ENCODE results near the gene ZBTB45. TPM values are rescaled to one million over a fixed set of nuclear protein-coding genes. Genes with fewer than 3 reads are reported as not detected.
"Not testable (repeated sequence)": the region's sequence is repeated elsewhere in the genome, so short reads cannot be mapped to it uniquely, and the experiment has no call there.

Gene ZBTB45
- total and polyA plus RNA-seq, 4 donors = 3.8 to 22.4 (median 12.7) TPM

DNA sequence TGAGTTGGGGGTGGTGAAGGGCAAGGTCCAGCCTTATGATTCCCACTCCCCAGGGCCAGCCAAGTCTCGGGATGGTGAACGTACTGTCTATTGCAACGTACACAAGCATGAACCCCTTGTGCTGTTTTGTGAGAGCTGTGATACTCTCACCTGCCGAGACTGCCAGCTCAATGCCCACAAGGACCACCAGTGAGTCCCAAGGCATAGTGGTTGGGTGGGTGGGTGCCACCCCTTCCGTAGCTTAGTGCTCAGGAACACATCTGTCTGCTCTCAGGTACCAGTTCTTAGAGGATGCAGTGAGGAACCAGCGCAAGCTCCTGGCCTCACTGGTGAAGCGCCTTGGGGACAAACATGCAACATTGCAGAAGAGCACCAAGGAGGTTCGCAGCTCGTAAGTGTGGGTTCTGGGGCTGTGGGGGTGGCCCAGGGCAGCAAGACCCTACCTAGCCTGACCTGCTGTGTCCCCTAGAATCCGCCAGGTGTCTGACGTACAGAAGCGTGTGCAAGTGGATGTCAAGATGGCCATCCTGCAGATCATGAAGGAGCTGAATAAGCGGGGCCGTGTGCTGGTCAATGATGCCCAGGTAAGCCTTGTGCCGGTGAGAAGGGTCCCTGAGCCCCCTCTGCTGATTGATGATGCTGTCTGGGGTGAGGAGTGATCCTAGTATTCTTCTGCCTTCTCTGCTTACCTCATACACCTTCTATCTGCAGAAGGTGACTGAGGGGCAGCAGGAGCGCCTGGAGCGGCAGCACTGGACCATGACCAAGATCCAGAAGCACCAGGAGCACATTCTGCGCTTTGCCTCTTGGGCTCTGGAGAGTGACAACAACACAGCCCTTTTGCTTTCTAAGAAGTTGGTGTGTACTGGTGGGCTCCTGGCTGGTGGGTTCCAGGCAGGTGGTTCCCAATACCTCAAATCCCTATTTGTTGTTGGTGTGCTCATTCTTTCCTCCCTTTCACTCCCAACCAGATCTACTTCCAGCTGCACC, 28.0 kb upstream of the ZBTB45 start:
- Histone ChIP-seq H3K9me3 (ENCODE audit: control insufficient read depth, insufficient read depth, low read length) (no peaks in the 10 kb centered on the region), H3K4me3 (ENCODE audit: low read depth, low read length) (no peak overlapping the region), H3K4me1 (ENCODE audit: control insufficient read depth, insufficient read depth, low read length) (peaks cover 25% of the 10 kb centered on the region), H3K27me3 (ENCODE audit: control insufficient read depth, insufficient read depth, low read length) (no peaks in the 10 kb centered on the region), H3K27ac (ENCODE audit: low read depth, low read length) (no peak overlapping the region), H3K36me3 (ENCODE audit: control insufficient read depth, insufficient read depth, low read length) (peaks cover 77% of the 10 kb centered on the region)
- DNase-seq (ENCODE audit: low read depth in 4 of 6, low spot score in 6 of 6) = no peak
- WGBS (ENCODE audit: insufficient coverage) = 93% methylated on average over 14 of the region's 18 CpGs

DNA sequence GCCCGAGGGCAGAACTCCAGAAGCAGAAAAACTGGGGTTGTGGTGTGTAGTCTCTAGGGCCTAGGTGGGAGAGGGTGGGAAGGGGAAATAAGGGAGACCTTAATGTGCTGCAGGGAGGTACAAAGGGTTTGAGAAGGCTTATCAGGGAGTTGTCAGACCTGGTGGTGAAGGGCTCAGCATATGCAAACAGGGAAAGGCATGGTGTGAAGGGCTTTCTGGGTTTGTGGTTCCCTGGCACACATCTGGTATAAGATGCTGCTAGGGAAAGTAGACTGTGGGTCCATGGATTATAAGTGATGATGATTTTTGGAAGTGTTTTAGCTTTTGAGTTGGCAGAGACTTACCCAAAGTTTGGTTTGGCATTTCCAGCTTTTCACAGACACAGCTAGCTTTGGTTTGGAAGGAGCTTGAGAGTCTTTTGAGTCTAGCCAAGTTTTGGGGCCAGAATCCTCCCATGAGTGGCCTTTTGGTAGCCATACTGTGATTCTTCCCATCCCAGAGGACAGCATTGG, 26.5 kb upstream of the ZBTB45 start:
- peaks cover 25% of the 10 kb centered on the region for H3K4me1 ChIP-seq (ENCODE audit: control insufficient read depth, insufficient read depth, low read length)
- no peaks in the 10 kb centered on the region for H3K27me3 ChIP-seq (ENCODE audit: control insufficient read depth, insufficient read depth, low read length)
- no peaks in the 10 kb centered on the region for H3K9me3 ChIP-seq (ENCODE audit: control insufficient read depth, insufficient read depth, low read length)
- 29% methylated on average over 1 of the region's 1 CpG for WGBS (ENCODE audit: insufficient coverage)
- H3K36me3 ChIP-seq (ENCODE audit: control insufficient read depth, insufficient read depth, low read length) = peaks cover 61% of the 10 kb centered on the region
- no peak for DNase-seq (ENCODE audit: low read depth in 4 of 6, low spot score in 6 of 6)
- H3K27ac ChIP-seq (ENCODE audit: low read depth, low read length) = no peak overlapping the region
- H3K4me3 ChIP-seq (ENCODE audit: low read depth, low read length) = peak overlapping the region; percentile 73

DNA sequence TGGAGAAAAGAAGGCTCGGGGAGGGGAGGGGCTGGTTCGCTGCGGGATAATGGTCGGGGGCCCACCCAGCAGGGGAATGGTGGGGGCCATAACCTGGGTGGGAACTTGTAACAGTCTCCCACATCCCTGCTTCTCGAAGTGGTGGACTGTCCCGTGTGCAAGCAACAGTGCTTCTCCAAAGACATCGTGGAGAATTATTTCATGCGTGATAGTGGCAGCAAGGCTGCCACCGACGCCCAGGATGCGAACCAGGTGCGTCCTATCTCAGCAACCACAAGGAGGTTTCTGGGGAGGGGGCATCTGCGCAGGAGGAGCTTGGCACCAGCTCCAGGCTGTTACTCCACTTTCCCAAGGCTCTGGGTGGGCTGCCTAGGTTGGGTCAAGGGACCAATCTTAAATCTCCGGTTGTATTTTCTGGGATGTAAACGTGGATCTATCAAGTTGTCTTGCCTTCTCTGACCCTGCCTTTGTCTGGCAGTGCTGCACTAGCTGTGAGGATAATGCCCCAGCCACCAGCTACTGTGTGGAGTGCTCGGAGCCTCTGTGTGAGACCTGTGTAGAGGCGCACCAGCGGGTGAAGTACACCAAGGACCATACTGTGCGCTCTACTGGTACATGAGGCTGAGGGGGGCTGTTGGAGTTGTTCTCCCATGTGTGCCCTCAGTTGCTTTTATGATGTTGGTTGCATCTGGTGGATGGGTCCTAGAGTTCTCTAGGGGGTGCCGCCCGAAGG, 25.8 kb upstream of the ZBTB45 start:
- H3K27ac ChIP-seq (ENCODE audit: low read depth, low read length) = no peak overlapping the region
- H3K36me3 ChIP-seq (ENCODE audit: control insufficient read depth, insufficient read depth, low read length) = peaks cover 55% of the 10 kb centered on the region
- peaks cover 25% of the 10 kb centered on the region for H3K4me1 ChIP-seq (ENCODE audit: control insufficient read depth, insufficient read depth, low read length)
- H3K27me3 ChIP-seq (ENCODE audit: control insufficient read depth, insufficient read depth, low read length) = peaks cover under 1% of the 10 kb centered on the region
- DNase-seq (ENCODE audit: low read depth in 4 of 6, low spot score in 6 of 6) = no peak
- H3K9me3 ChIP-seq (ENCODE audit: control insufficient read depth, insufficient read depth, low read length) = no peaks in the 10 kb centered on the region
- peak overlapping the region; percentile 73 for H3K4me3 ChIP-seq (ENCODE audit: low read depth, low read length)
- WGBS (ENCODE audit: insufficient coverage) = 10% methylated on average over 21 of the region's 21 CpGs

DNA sequence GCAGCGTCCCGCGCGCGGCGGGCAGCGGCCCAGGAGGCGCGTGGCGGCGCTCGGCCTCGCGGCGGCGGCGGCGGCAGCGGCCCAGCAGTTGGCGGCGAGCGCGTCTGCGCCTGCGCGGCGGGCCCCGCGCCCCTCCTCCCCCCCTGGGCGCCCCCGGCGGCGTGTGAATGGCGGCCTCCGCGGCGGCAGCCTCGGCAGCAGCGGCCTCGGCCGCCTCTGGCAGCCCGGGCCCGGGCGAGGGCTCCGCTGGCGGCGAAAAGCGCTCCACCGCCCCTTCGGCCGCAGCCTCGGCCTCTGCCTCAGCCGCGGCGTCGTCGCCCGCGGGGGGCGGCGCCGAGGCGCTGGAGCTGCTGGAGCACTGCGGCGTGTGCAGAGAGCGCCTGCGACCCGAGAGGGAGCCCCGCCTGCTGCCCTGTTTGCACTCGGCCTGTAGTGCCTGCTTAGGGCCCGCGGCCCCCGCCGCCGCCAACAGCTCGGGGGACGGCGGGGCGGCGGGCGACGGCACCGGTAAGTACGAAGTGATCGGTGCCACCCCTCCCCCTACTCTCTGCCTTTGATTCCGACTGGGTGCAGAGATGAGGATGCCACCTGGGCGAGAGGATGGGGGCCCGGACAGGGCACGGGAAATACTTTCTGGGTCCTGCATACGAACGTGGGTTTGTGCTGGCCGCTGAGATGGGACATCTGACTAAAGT, 25.1 kb upstream of the ZBTB45 start:
- under 1% methylated on average over 84 of the region's 92 CpGs for WGBS (ENCODE audit: insufficient coverage)
- Histone ChIP-seq H3K9me3 (ENCODE audit: control insufficient read depth, insufficient read depth, low read length) (no peaks in the 10 kb centered on the region), H3K27ac (ENCODE audit: low read depth, low read length) (peak overlapping the region; percentile 99), H3K36me3 (ENCODE audit: control insufficient read depth, insufficient read depth, low read length) (peaks cover 48% of the 10 kb centered on the region), H3K27me3 (ENCODE audit: control insufficient read depth, insufficient read depth, low read length) (peaks cover 2% of the 10 kb centered on the region), H3K4me1 (ENCODE audit: control insufficient read depth, insufficient read depth, low read length) (peaks cover 25% of the 10 kb centered on the region), H3K4me3 (ENCODE audit: low read depth, low read length) (peak overlapping the region; percentile 73)
- no peak for DNase-seq (ENCODE audit: low read depth in 4 of 6, low spot score in 6 of 6)

DNA sequence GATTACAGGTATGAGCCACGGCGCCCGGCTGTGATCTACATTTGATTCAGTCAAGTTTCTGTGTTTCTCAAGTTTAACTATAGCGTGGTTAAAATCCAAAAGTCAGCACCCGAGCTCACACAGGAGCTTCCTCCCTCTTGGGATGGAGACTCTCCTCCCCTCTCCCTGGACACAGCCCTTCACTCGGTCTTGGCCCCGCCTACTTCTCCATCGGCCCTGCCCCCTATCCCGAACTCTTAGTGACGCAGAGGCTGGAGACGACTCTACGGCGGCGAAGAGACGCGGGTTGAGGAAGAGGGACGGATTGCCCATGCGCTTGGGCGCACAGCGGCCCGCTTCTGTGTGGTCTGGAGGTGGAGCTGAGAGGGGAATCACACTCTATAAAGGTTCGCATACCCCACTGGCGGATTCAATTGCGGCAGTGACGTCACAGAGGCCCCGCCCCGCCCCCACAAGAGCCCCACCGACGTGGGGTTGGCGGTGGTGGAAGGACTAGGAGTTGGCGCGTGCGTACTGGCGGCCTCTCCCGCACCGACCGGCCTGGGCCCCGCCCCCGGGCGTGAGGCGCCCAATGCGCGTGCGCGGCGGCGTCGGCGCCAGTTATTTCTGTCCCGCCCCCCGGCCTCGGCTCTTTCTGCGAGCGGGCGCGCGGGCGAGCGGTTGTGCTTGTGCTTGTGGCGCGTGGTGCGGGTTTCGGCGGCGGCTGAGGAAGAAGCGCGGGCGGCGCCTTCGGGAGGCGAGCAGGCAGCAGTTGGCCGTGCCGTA, 24.4 kb upstream of the ZBTB45 start, which contains the start of gene TRIM28:
Gene TRIM28, plus strand, starts transcription at position 239 of the 765 bp plus-strand sequence. CDS start 694 bp downstream, outside the sequence.
- peaks cover 40% of the 10 kb centered on the region for H3K36me3 ChIP-seq (ENCODE audit: control insufficient read depth, insufficient read depth, low read length)
- peak; percentile 94 to 99 (median 96) for DNase-seq (ENCODE audit: low read depth in 4 of 6, low spot score in 6 of 6)
- H3K4me3 ChIP-seq (ENCODE audit: low read depth, low read length) = peak within 1 kb of the TSS; percentile 73
- H3K27ac ChIP-seq (ENCODE audit: low read depth, low read length) = peak within 1 kb of the TSS; percentile 99
- H3K4me1 ChIP-seq (ENCODE audit: control insufficient read depth, insufficient read depth, low read length) = peaks cover 25% of the 10 kb centered on the region
- no peaks in the 10 kb centered on the region for H3K9me3 ChIP-seq (ENCODE audit: control insufficient read depth, insufficient read depth, low read length)
- WGBS (ENCODE audit: insufficient coverage) = under 1% methylated on average over 68 of the region's 73 CpGs
- H3K27me3 ChIP-seq (ENCODE audit: control insufficient read depth, insufficient read depth, low read length) = peaks cover 8% of the 10 kb centered on the region

DNA sequence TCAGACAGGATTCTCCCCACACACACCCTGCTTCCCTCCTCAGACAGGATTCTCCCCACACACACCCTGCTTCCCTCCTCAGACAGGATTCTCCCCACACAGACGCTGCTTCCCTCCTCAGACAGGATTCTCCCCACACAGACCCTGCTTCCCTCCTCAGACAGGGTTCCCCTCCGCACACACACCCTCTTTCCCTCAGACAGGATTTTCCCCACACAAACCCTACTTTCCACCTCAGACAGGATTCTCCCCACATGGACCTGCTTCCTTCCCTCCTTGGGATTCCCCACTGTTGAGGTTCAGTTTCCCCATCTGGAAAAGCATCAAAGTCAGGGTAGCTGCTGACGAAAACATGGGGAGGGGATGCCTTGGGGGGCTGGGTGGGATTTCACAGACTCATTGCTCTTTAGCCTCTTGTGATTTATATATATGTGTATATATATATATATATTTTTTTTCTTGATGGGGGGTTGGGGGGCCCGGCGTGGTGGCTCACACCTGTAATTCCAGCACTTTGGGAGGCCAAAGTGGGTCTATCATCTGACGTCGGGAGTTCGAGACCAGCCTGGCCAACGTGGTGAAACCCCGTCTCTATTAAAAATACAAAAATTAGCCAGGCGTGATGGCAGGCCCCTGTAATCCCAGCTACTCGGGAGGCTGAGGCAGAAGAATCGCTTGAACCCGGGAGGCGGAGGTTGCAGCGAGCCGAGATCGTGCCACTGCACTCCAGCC, 23.2 kb upstream of the ZBTB45 start:
- 87% methylated on average over 12 of the region's 18 CpGs for WGBS (ENCODE audit: insufficient coverage)
- peak overlapping the region; percentile 99 for H3K27ac ChIP-seq (ENCODE audit: low read depth, low read length)

DNA sequence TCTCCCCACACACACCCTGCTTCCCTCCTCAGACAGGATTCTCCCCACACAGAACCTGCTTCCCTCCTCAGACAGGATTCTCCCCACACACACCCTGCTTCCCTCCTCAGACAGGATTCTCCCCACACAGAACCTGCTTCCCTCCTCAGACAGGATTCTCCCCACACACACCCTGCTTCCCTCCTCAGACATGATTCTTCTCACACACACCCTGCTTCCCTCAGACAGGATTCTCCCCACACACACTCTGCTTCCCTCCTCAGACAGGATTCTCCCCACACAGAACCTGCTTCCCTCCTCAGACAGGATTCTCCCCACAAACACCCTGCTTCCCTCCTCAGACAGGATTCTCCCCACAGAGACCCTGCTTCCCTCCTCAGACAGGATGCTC, 19.6 kb upstream of the ZBTB45 start:
- H3K27ac ChIP-seq (ENCODE audit: low read depth, low read length); DNase-seq (ENCODE audit: low read depth in 4 of 6, low spot score in 6 of 6); H3K9me3 ChIP-seq (ENCODE audit: control insufficient read depth, insufficient read depth, low read length); H3K36me3 ChIP-seq (ENCODE audit: control insufficient read depth, insufficient read depth, low read length); H3K4me3 ChIP-seq (ENCODE audit: low read depth, low read length): not testable (repeated sequence)
- peaks cover 17% of the 10 kb centered on the region for H3K4me1 ChIP-seq (ENCODE audit: control insufficient read depth, insufficient read depth, low read length)
- peaks cover 16% of the 10 kb centered on the region for H3K27me3 ChIP-seq (ENCODE audit: control insufficient read depth, insufficient read depth, low read length)

More for the DNA sequence above, 23.2 kb upstream of the ZBTB45 start:
- H3K36me3 ChIP-seq (ENCODE audit: control insufficient read depth, insufficient read depth, low read length) = peaks cover 28% of the 10 kb centered on the region
- DNase-seq (ENCODE audit: low read depth in 4 of 6, low spot score in 6 of 6); H3K9me3 ChIP-seq (ENCODE audit: control insufficient read depth, insufficient read depth, low read length); H3K4me3 ChIP-seq (ENCODE audit: low read depth, low read length): not testable (repeated sequence)
- H3K27me3 ChIP-seq (ENCODE audit: control insufficient read depth, insufficient read depth, low read length) = peaks cover 16% of the 10 kb centered on the region
- H3K4me1 ChIP-seq (ENCODE audit: control insufficient read depth, insufficient read depth, low read length) = peaks cover 35% of the 10 kb centered on the region

DNA sequence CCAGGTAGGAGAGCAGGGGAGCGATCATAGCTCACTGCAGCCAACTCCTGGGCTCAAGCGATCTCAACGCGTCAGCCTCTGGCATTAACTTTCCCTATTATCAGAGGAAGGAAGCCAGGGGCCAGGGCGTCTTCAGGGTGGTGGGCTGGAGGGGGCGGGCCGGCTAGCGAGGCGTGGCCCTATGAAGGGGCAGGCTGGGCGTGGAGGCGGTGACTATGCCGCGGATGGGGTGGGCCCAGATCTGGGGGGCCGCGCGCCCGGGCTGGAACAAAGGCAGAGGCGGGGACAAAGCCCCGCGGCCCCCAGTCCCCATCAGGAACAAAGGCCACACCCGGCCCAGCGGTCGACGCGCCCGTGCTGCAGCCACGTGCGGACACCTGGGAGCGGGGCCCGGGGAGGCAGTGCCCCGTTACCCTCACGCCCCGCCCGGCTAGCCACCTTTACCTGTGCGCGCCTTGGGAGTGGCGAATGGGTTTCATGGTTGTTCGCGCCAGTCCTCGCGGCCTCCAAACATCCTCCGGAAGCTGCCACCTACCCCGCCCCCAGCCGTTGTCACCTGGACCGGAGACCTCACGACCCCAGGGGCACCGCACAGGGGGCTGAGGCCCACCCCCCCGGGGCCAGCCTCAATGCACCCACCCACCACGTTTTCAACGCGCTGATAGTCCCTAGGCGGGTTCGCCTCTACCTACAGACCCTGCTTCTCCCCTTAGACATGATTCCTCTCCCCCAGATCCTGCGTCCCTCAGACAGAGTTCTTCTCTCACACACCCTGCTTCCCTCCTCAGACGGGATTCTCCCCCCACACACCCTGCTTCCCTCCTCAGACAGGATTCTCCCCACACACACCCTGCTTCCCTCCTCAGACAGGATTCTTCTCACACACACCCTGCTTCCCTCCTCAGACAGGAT, 18.9 kb upstream of the ZBTB45 start:
- Histone ChIP-seq H3K36me3 (ENCODE audit: control insufficient read depth, insufficient read depth, low read length) (no peaks in the 10 kb centered on the region), H3K4me1 (ENCODE audit: control insufficient read depth, insufficient read depth, low read length) (peaks cover 15% of the 10 kb centered on the region), H3K27me3 (ENCODE audit: control insufficient read depth, insufficient read depth, low read length) (peaks cover 16% of the 10 kb centered on the region), H3K9me3 (ENCODE audit: control insufficient read depth, insufficient read depth, low read length) (no peaks in the 10 kb centered on the region), H3K4me3 (ENCODE audit: low read depth, low read length) (peak overlapping the region; percentile 43), H3K27ac (ENCODE audit: low read depth, low read length) (peak overlapping the region; percentile 47)
- peak in 2 of 6 donors; percentile 82 to 93 for DNase-seq (ENCODE audit: low read depth in 4 of 6, low spot score in 6 of 6)
- 1% methylated on average over 55 of the region's 55 CpGs for WGBS (ENCODE audit: insufficient coverage)
